GM18498 (cell line): ENCODE measurements around the gene NAV2.

ENCODE experiments used
- ATAC-seq: cut with Tn5 transposase; IDR thresholded peaks from one replicate; pipeline ENCODE4 v1.9.1; 2021; ENCODE audit warnings: mild to moderate bottlenecking, moderate library complexity; ENCODE audit not compliant: unreplicated experiment

The NAV2 gene

DNA sequence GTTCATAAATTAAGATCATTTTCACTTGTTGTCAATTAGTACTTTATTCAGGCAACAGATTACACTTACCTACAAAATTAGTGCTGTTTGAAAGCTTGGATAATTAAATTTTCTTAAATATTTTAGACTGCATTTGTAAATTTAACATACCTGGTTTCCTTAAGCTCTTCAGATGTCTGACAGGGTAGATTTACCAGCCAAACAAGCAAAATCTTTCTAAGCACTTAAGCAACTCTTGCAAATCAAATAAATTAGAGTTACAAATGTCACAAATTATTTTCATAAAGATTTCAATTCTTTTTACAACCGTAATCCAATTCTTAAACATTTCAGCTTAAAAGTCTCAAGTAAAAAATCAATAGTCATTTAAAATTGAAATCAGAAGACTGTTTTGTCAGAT is 317.8 kb downstream of the NAV2 start:
- ATAC-seq: no peak

GRCh38 chr11:20031155-20032001 is 318.7 kb downstream of the NAV2 start:
- ATAC-seq: no peak

GRCh38 chr11:20032127-20032526 is 319.5 kb downstream of the NAV2 start:
- ATAC-seq: no peak

DNA sequence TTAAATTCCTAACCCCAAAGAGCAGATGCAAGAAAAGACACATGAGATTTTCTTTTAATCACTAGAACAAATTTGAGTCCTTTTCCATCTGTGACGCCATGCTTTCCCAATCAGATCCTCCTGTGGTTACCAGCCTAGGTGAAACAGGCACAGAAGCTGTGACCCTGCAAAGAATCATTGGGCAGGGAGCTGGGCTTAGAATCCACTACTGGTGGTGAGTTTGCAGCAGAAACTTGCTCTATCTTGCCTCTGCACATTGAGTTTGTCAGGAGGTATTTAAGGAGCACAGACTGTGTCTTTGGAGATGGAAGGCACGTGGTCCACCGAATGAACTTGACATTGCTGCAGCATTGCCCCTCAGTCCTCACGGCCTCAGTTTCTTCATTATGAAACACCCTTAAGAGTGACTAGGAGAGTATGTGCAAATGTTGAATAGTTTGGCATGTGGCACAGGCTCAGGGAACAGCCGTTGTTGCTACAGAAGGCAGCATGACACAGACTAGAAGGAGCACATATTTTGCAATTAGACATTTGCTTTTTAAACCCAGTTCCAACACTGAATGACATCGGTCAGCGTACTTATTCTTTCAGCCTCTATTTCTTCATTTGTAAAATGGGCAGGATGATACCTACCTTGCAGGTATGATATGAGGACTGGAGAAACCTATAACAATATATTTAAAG is 320.1 kb downstream of the NAV2 start:
- ATAC-seq: no peak

DNA sequence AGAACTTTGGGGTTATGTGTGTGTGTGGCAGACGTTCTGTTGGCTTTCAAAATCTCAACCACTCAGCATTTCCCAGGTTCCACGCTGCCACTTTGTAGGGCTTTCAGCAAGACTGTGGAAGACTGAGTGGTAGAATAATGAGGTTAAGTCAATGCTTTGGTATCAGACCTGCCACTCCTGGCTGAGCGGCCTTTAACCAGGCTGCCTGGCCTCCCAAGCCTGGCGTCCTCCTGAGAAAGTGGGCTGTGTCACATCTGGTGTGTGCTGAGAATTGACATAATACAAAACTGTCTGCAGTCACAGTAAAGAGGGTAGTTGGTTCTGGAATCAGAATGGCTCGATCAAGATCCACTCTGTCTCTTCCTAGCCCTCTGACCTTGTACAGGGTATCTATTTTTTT is 321.2 kb downstream of the NAV2 start:
- ATAC-seq: no peak

GRCh38 chr11:20034941-20035340 is 322.3 kb downstream of the NAV2 start:
- ATAC-seq: no peak

DNA sequence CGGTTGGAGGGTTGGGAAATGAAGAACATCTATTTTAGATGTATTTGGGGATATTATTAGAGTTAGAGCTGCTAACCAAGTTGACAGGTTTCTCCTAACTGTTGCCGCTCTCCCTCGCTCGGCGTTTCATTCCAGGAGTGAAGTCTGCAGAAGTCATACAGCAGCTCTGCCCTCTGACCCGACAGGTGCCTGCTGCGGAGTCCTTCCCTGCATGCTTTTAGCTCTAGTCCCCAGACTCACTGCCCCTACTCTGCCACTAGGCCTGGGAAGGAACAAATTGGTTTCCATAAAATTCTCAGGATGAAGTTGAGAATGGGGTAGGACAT is 322.7 kb downstream of the NAV2 start:
- no peak for ATAC-seq

GRCh38 chr11:20035701-20036601 is 323.3 kb downstream of the NAV2 start:
- no peak for ATAC-seq

DNA sequence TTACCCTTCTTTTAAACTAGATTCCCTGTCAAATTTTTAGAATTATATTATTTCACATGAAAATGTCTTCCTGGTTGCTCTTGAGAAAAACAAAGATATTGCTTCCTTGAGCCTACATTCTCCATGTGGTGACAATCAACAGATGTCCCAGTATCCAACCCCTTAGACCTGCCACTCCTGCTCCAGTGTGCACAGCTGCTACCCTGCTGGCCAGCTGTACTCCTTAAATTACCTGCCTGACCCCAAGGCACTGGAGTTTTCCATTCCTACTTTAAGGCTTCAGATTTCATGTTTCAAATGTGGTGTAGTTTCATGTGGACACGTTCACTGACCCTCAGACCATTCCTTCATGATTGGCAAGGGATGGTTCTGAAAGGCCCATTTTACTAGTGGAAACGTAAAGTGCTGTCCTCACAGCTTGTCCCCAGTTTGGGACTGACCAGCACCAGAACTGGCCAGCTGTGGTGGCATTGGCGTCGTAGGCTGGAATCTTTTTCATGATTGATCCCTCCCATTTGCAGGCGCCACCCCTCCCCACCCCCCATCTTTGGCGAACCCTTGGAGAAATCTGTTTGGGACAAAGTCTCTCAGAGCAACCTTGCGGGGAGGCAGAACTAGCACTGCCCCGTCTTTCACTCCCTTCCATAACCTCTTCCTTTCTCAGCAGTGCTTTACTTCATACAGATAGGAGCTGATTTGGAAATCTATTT is 324.1 kb downstream of the NAV2 start:
- ATAC-seq: no peak

DNA sequence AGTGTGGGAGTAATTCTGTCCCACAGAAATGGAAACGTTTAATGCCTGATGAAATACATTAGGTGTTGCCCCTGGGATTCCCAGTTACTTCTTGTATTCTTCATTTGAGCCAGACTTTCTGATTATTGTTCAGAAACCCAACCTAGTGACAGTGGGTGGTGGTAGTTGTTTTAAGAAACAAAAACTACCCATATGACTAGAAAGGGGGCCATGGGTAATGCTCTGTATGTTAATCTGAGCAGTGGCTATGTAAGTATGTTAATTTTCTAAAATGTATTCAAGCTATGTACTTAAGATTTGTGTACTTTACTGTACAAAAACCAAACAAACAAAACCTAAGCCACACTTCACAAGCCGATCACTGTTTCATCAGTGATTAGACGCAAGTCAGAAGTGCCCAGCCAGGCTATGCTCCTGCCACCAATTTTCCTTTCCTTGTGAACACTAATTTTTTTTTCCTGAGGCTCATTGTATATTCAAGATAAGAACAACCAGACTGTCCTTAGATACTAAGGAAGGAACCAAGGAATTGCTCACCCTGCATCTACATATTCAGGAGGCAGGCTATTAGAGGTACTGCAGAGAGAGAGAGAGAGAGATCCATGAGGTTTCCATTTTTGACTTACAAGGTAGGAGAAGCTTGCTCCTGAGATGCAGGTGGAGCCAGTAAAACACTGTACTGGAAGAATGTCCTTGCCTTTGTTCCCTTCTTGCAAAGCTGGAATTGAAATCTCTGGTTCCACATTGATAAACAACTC is 324.9 kb downstream of the NAV2 start:
- peak; percentile 57 for ATAC-seq

- no peak for ATAC-seq
Measured at GRCh38 chr11:20038412-20038811, 325.8 kb downstream of the NAV2 start.

GRCh38 chr11:20038972-20039371 is 326.3 kb downstream of the NAV2 start:
- no peak for ATAC-seq

DNA sequence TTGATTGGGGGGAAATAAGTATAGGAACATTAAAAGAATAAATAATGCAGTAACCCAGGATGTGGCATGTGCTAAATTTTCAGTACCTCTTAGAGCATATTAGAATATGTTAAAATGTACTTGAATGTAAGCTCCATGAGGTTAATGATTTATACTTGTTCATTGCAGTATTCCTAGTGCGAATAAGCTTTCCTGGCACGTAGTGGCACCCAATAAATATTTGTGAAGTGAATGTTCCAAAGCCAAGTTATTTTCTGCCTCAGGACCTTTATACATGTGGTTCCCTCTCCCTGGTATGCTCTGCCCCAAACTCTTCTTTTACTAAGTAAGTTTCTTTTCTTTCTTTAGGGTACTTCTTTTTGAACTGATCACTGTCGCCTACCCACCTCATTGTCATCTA is 328.9 kb downstream of the NAV2 start:
- no peak for ATAC-seq

DNA sequence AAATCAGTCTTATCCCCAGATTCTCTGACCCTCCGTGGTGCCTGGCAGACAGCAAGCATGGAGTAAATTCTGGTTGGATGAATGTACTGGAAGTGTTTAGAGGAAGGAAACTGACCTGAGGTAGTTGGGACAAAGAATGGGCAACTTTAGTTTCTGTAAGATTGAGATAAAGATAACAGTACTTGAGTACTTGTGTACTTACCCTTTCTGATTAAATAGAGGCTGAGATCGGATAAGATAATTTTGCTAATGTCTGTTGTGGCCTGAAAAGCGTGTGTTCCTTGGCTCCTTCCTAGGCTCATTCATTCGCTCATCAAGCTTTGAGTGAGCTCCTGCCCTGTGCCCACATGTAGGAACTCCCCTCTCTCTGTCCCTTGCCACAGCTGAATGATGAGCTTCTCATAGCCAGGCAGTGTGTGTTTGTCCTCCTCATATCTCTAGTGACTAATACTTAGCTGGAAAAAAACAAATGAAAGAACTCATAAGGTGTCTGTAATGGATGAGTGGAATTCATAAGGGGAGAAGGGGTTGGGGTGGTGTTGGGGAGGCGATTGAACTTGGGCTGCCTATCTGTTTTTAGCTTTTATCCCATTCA is 329.5 kb downstream of the NAV2 start:
- no peak for ATAC-seq

GRCh38 chr11:20042811-20043341 is 330.2 kb downstream of the NAV2 start:
- ATAC-seq: no peak

GRCh38 chr11:20043992-20044391 is 331.4 kb downstream of the NAV2 start:
- no peak for ATAC-seq

DNA sequence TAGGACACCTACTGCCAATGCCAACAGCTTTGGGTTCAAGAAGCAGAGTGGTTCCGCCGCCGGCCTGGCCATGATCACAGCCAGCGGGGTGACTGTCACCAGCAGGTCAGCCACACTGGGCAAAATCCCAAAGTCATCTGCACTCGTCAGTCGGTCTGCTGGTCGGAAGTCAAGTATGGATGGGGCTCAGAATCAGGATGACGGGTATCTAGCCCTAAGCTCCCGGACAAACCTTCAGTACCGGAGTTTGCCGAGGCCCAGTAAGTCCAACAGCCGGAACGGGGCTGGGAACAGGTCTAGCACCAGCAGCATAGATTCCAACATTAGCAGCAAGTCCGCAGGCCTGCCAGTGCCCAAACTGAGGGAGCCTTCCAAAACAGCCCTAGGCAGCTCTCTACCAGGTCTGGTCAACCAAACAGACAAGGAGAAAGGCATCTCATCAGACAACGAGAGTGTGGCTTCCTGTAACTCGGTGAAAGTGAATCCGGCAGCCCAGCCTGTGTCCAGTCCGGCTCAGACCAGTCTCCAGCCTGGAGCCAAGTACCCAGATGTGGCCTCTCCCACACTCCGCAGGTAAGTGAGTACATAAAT is 332.6 kb downstream of the NAV2 start:
- no peak for ATAC-seq

- ATAC-seq: no peak
Measured at GRCh38 chr11:20046416-20046815, 333.8 kb downstream of the NAV2 start.
